GM12892 (cell line): ENCODE results near the gene TFAP2A.

Source experiments
- POLR2A ChIP-seq: IDR thresholded peaks from 2 replicates; pipeline ENCODE4 v1.6.1; 2011; ENCODE audit warnings: low read depth, low read length, control low read depth
- POLR2AphosphoS5 ChIP-seq: IDR thresholded peaks from 2 replicates; pipeline ENCODE4 v1.6.1; 2011; ENCODE audit warnings: low read depth, low read length, control low read depth
- TAF1 ChIP-seq: IDR thresholded peaks from 2 replicates; pipeline ENCODE4 v1.6.1; 2011; ENCODE audit warnings: low read depth, mild to moderate bottlenecking, control low read depth, low read length, borderline replicate concordance

- TF ChIP-seq TAF1 (no peak), POLR2A (no peak), POLR2AphosphoS5 (no peak)
Observed at GRCh38 chr6:10399451-10399850, 15.4 kb downstream of the TFAP2A start.
